ENCODE data around the gene FCRL5.

The FCRL5 gene

DNA sequence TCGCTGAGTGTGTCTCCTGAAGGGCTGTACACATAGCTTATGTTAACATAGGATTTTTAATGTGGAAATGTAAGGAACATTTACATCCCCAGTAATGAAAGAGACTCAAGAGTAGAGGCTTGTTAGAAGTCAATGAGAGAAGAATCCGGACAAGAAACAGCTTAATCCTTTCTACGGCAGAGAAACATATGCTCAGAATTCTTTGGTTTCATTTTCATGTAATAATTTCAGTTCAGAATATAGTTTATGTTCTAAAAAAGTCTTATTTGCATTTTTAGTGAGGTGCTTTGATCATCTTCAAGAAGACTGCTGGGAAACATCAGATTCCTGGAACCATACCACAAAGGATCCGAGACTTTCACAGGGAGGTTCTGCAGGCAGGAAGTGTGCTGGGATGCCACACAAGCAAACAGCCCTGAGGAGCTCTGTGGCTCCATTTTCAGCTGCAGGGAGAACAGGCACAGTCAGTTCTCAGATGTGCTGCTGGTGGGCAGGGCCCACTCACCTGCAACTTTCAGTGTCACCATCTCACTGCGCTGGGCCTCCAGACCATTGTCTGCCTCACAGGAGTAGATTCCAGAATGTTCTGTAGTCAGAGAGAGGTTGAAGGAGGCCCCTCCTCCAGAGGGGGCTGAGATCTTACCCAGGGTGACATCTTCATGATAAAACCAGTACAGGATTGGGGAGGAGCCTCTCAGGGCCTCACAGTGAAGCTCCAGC, 28.4 kb downstream of the FCRL5 start:
- no peak for DNase-seq (ENCODE audit: low read depth in 2 of 2)

DNA sequence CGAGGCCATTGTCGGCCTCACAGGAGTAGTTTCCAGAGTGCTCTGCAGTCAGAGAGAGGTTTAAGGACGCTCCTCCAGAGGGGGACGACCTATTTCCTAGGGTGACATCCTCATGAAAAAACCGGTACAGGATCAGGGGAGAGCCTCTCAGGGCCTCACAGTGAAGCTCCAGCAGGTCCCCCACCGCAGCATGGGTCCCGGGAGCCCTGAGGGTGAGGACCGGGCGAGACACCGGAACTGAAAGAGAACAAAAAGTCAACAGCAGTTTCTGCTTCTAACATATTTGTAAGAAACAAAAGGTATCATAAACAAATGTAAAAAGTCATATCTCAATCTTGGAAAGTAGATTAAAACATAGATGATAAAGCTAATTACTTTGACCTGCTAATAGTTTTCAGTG, 31.3 kb downstream of the FCRL5 start:
- DNase-seq (ENCODE audit: low read depth in 2 of 2): no peak

DNA sequence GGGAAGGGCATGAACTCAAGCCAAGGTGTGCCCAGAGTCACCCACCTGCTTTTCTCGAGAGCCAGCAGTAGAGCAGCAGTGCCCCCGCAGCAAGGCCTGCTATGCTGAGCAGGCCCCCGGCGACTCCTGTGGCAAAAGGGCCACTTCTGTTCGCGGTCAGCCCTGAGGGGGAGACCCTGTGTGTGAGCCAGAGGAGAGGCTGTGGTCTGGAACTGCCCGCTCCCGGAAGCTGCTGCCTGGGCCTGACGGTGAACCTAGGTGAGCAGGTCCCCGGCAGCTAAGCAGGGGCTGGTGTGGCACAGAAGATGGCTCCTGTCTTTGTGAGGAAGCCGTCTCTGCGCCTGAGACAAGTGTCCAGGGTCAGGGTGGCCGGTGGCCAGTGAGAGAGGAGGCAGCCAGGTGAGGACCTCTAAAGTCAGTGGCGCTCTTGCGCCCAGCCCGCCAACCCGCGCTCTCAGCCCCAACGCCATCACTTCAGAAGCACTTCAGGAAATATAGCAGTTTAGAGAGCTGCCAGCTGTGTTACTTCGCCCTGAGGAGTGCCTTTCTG, 31.9 kb downstream of the FCRL5 start:
- no peak for DNase-seq (ENCODE audit: low read depth in 2 of 2)

DNA sequence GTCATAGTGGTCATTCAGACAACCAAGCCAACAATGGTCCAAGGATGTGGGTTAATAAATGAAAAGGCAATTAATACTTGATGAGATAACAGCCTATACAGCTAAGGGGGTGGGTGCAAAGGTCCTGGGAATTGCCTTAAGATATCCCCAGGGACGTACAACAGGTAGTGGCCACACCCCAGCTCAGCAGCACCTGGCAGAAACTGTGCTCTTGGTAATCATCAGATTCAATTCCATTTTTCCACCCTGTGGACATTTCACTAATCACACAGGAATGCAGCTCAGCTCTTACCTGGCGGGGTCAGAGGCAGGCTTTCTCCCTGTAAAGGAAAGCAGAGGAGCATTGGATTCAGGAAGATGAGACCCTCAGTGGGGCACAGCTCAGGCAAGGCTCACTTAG, 32.9 kb downstream of the FCRL5 start:
- no peak for DNase-seq (ENCODE audit: low read depth in 2 of 2)

DNA sequence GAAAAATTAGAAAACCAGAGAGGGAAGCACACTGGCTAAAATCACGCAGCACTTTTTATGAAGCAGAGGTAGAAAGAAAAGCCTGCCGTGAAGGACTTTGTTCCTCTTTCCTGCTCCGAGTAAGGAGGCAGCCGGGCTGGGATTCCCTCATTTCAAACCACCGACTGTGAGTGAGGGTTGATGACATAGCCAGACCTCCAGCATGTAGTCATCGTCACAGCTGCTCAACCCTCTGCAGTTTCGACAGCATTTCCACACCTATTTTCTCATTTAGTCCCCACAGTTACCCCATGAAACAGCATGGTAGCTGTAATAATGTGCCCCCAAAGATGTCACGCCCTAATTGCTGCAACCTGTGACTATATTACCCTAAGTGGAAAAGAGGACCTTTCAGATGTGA, 35.3 kb downstream of the FCRL5 start:
- DNase-seq (ENCODE audit: low read depth in 2 of 2): no peak

DNA sequence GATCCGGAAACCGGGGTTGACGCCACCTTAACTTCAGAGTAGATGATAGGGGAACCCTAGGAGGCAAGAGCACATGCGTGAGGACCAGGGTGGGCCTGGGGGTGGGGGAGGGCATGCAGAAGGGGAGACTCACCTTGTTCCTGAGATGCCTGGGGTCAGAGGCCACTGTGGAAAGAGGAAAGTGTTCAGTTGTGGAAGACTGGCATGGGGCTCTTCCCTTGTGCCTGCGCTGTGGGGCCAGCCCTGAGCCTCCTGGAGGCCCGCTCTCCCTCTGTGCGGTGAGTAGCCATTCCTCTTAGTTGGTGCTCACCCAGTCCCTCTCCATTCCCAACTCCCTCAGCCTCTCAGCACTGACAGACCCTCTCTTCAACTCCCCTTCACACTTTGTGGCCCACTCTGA, 36.6 kb downstream of the FCRL5 start:
- DNase-seq (ENCODE audit: low read depth in 2 of 2): no peak

DNA sequence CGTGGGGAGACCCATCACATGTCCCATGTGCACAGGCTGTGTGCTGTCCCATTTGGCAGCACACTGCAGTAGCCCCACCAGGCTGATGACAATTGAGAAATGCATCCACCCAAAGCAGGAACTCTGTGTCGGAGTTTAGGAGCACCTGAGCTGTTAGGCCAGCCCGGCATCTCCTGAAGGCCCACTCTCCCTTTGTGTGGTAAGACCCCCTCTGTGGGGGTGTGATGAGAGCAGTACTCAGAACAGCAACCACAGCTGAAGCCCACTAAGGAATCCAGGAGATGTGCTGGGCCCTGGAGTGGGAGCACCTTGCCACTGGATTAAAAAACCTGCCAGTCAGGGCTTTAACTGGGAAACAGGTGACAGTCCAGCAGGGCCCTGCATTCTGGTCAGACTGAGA, 37.2 kb downstream of the FCRL5 start:
- DNase-seq (ENCODE audit: low read depth in 2 of 2): no peak

DNA sequence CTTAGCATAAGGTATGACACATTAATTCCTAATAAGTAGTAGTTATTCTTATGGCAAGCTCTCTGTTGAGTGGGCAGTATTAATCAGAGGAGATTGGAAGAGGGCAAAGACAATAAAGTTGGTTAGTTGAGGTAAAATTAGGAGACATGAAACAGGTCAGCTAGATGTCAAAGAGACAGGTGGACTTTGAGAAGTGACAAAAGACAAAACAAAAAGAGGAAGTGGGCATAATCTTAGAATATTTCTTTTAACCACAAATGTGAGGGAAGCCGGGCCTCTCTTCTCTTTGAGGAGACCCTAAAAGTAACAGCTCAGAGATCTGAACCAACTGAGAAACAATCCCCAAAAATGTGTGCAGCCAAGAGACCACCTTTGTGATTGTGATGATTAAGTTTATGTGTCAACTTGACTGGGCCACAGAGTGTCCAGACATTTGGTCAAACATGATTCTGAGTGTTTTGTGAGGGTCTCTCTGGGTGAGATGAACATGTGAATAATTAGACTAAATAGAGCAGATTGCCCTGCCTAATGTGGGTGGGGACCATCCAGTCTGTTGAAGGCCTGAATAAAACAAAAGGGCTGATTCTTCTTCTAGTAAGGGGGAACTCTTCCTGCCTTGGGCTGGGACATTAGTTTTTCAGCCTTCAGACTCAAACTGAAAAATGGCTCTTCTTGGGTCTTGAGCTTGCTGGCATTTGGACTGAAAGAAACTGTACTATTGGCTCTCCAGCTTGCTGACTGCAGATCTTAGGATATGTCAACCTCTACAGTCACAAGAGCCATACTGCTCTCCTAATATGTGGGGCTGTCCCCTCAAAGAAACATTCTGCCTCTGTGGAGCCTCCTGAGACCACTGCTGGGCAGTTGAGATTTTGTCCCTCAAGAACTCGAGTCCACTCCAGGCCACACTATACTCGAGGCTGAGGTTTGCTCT, 40.0 kb downstream of the FCRL5 start:
- DNase-seq (ENCODE audit: low read depth in 2 of 2): no peak

DNA sequence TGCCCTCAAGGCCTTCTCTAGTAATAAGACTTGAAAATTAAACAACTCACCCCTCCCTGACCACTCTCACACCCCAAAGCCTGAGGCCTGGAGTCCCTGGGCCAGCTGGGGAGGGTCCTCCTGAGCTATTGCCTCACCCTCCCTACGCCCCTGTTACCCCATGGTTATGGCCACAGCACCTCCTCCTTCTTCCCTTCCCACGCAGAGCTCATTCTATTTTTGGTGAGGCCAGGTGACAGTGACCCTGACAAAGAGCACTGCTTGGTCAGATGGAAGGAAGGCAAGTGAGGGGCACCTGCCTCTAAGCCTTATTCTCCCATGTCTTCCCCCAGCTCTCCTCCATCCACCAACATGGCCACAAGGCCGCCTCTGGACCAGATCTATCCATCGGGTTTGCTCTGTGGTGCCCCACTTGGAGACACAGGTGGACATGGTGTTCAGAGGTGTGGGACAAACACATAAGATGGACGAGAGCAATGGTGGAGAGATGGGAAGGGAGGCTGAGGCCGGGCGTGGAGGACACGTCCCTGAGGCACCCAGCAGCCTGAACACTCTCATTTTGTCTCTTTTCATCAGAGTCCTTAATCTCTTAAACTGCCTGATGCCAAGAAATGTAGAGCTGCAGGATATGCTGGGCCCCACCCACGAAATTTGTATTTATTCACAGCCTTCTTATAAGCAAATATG, 42.6 kb downstream of the FCRL5 start:
- no peak for DNase-seq (ENCODE audit: low read depth in 2 of 2)

DNA sequence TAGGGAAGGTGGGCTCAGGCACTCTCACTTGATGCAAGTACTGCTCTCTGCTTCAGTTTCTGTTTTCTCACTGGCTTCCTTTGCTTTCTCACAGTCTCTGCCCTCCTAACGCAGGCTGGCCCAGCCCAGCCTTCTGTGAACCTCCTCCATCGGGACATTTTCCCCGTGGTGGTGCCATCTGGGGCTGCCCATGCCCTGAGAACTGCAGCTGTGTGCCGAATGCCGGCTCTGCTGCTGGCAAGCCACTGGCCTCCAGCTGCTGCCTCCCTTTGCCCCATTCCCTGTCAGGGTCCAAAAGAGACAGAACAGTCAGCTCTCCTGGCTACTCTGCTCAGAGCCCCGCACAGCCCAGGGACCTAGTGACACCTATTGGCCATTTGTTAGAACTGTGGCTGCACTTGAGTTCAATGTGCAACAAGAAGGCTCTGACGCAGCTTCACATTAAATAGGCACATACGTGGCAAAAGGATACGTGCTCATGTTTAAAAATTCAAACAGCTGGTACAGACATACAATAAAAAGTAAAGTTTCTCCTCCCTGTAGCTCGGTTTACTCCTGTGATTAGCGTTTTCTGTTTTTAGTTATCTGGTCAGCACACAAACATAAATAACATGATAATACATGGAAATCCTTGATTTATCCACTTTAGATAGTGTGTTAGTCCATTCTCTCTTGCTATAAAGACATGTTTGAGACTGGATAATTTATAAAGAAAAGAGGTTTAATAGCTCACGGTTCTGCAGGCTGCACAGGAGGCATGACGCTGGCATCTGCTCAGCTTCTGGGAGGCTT, 46.6 kb downstream of the FCRL5 start:
- DNase-seq (ENCODE audit: low read depth in 2 of 2): no peak

DNA sequence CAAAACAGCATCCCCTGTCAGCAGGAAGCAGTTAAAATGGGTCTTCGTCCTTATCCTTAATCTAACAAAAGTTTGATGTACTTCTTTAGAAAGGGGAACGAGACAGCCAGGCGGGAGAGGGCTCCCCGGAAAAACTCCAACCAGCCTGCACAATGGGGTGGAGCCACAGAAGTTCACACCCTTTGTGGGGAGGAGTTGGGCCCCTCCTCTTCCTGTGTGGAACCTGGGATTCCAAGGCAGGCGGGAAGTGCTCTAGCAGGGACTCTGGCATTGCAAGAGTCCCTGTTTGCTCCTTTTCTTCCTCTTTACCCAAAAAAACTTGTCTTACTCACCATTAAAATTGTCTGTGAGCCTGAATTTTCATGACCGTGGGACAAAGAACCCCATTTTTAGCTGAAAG, 47.7 kb downstream of the FCRL5 start:
- no peak for DNase-seq (ENCODE audit: low read depth in 2 of 2)

DNA sequence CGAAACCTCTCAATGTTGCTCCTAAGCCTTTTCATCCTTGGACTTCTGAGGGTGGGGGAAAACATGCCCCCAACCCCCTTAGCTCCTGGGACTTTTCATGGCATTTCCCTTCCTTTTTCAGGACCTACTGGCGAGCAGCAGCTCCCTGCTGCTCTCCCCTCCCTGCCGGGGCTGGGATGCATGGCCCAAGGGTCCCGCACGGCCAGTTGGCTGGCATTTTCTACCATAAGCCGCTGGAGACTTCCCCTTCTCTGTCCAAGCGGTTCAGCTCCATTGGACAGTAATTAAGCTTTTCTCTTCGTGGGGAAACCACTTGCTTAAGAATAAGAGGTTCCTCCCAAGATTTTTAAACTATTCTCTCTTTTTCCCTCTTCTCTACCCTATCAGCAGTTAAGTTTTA, 52.8 kb downstream of the FCRL5 start:
- no peak for DNase-seq (ENCODE audit: low read depth in 2 of 2)

DNA sequence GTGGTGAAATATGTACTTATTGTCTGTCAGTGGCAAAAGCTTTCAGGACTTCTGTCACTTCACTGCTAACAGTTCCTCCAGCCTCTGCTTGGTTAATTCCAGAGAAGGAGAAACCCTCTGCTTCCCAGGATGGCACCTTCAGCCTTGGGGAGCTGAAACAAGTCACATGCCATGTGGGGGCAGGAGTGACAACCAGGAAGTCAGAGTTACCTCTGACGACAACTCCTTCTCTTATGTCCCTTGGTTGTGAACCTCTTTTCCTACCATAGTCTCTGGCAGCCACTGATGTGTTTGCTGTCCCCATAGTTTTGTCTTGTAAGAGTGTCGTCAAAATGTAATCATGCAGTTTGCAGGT, 53.6 kb downstream of the FCRL5 start:
- DNase-seq (ENCODE audit: low read depth in 2 of 2): no peak

DNA sequence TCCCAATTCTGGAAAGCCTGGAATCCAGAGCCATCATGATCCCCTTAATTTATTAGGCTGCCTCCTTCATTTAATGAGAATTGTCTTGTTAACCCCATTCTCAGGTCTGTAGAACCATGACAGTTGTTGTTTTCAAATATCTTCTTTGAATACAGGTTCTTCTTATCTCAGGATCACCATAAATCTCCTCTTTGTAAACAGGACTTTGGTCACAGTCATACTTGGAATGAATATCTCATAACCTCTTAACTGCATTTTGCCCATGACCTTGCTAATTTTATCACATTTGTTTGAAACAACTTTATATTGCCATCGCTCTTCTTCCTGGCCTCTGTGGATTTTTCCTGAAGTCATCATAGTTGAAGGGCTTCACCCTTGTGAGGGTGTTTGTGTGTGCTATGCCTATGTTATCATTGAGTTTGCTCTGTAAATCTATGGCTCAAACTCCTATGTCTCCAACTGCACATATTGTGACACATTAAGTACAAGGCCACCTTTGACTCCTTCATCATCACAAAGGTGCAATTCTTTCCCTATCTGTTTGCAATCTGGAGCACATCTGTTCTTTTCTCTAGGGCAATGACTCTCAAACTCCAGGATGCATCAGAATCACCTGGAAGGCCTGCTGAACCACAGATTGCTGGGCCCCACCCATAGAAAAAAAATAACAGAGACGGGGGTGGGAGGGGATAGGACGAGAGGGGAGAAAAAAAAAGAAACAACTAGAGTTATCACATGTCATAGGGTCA, 54.2 kb downstream of the FCRL5 start:
- DNase-seq (ENCODE audit: low read depth in 2 of 2): no peak

DNA sequence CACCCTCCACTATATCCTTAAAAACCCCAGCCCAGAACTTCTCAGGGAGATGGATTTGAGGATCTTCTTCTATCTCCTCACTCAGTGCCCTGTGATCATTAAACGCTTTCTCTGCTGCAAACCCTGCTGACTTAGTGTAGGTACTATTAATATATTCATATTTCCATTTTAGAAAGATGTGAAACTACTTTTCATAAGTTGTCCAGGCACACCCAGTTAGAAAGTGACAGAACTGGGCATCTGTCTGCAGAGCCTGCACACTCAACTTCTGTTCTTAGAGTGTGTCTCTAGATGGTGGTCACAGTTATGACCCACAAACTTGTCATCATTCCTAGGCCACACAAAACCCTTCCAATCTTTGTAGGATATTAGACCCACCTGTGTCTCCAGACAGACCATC, 55.0 kb downstream of the FCRL5 start:
- DNase-seq (ENCODE audit: low read depth in 2 of 2): no peak

DNA sequence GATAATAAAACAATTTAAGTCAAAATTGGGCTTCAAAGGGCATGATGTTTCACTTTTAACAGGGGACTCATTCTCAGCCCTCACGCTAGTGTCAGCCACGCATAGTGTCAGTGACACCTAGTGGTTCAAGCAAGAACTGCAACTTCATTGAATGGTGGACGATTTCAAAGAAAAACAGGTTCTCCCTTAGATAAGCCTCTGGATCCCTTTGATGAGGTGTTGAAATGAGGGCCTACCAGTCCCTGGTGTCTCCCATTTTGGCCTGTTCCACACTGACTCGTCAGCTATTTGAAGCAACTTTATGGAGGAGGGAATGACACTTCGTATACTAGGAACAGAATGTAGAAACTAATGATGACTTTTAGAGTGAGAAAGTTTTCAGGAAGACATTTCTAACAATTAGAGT, 56.2 kb downstream of the FCRL5 start:
- DNase-seq (ENCODE audit: low read depth in 2 of 2): no peak

DNA sequence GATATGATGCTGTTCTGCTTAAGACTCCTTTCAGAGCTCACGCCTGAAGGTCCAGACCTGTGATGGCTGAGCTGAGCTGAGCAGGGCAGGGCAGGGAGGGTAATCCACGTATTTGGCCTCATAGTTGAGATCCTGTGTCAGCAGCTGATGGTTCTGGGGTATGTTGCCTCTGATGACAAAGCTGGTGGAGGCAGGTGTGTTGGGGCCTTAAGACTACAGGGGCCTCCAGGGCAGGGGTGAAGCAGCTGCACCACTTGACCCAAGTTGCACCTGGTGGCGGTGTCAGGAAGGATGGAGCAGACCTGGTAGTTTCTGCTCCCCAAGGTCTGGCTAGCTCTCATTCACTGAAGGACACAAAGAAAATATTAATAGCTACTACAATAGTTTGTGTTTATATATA, 57.0 kb downstream of the FCRL5 start:
- no peak for DNase-seq (ENCODE audit: low read depth in 2 of 2)

DNA sequence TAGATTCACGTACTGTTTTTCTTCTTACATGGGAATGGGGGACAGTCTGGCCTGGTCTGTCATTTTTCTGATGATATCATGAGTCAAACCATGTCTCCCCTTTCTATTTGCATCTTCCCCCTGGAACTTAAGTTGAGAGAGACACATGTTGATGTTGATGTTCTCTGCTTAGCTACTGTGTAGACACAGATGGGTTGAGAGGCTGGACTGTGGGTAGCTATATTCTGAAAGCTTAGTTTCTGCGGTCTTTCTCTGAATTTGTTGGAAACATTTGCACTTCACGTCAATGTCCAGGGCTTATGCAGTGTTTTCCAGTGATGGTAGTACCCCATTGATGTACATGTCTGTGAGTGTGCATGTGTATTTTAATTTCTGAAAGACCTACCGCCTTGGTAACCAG, 58.2 kb downstream of the FCRL5 start:
- no peak for DNase-seq (ENCODE audit: low read depth in 2 of 2)

DNA sequence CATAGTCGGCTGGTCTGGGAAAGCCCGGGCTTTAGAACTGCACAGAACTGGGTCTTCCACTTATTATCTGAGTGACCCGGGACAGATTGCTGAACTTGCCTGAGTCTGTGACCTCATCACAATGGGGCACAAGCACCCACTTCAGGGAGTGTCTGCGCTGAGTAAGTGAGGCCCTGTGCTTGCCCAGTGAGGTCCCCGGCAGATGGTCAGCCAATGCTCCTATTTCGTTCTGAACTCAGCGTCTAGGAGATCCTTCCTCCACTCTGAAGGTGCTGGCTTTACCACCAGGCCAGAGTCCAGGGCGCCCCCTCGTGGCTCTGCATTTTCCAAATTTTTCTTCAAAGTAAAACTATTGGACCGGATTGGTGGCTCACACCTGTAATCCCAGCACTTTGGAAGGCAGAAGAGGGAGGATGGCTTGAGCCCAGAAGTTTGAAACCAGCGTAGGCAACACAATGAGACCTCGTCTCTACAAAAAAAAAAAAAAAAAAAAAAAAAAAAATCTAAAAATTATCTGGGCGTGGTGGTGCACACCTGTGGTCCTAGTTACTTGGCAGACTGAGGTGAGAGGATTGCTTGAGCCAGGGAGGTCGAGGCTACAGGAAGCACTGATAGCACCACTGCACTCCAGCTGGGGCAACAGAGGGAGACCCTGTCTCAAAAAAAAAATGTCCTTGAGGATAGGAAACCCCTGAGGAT, 61.7 kb downstream of the FCRL5 start:
- DNase-seq (ENCODE audit: low read depth in 2 of 2): no peak

DNA sequence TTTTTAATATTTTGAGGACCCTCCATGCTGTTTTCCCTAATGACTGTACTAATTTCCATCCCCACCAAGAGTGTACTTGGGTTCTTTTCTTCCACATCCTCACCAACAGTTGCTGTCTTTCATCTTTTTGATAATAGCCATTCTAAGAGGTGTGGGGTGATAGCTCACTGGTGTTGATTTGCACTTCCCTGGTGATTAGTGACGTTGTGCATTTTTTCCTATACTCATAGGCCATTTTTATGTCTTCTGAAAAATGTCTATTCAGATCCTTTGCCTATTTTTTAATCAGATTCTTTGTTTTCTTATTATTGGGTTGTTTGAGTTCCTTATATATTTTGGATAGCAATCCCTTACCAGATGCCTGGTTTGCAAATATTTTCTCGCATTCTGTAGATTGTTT, 64.2 kb downstream of the FCRL5 start:
- DNase-seq (ENCODE audit: low read depth in 2 of 2): no peak
